Activated T-helper 1 cell treated with Interleukin-2 at 50 U/mL for 16 hours (primary cell): ENCODE results near the gene VRK1.

Source experiments
- DNase-seq: peaks from one replicate; pipeline ENCODE4 v3.0.0-alpha.2; 2020; ENCODE audit warnings: low read depth

The VRK1 gene

GRCh38 chr14:96824283-96824682 lies 27.1 kb downstream of the VRK1 start:
- DNase-seq, result no peak

GRCh38 chr14:96826818-96827217 lies 29.6 kb downstream of the VRK1 start:
- no peak for DNase-seq

DNA sequence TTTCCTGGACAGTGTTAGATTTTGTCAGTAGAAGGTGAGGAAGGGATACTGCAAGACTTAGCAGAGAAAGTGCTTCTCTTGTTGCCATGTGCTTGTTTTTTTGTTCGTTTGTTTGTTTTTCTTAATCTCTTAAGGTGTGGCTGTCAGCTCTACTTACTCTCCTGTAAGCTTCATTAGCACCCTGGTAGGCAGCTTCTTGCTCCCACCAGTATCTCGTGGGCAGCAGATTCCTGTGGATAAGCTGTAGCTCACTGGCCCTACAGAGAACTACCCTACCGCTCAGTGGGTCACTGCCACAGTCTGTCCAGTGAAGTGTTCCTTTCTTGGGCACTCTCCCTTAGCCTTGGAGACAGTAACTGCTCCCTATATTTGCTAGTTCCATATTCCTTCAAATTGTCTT lies 30.1 kb downstream of the VRK1 start:
- DNase-seq, result no peak

GRCh38 chr14:96829791-96830190 lies 32.6 kb downstream of the VRK1 start:
- no peak for DNase-seq

DNA sequence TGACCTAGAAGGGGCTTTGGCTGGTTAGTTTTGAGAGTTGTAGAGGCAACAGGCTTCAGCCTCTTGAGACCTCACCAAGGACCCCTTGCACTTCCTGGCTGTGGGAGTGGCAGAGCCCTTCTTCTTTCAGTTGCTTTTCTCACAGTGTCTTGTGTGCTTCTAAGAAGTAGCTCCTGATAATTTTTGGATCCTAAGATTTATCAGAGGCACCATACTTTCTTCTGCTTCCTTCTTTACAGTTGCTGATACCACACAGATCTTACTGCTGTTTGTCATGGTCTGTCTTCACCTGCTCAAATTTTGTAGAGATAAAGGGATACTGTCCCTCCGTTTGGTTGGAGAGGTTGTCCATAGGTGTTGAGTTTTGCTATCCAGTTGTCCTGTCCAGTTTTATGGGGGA lies 33.8 kb downstream of the VRK1 start:
- DNase-seq, result no peak

DNA sequence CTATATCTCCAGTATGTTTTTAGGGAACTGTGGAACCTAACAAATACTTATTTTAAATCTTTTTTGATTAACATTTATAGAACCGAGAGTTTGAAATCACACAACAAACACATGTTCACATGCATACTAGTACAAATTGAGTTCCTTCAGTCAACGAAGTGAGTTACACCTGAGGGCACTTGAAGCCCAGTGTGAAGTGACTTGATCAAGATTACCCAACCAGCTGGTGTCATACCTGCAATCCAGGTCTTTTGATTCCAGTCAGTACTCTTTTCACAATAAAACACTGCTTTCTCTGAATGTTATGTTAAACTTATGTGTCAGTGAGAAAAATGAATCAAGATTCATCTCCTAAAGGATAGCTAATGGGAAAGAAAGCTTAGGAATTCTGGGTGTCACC lies 35.2 kb downstream of the VRK1 start:
- DNase-seq, result no peak

- no peak for DNase-seq
Measured at GRCh38 chr14:96838449-96838848, 41.3 kb downstream of the VRK1 start.

DNA sequence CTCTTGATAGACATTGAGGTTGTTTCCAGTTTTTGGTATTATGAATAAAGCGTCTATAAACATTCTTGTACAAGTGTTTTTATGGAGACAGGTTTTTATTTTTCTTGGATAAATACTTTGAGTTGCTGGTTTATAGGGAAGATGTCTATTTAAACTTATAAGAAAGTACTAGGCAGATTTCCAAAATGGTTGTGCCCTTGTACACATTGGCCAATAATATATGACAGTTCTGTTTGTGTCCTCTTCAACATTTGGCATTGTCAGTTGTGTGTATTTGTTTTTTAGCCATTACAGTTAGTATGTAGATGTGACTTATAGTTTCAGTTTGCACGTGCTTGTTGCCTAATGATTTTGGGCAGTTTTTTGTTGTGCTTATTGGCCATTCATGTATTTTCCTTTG lies 42.1 kb downstream of the VRK1 start:
- DNase-seq, result no peak

- DNase-seq, result no peak
Measured at GRCh38 chr14:96843137-96843536, 46.0 kb downstream of the VRK1 start.

- no peak for DNase-seq
Measured at GRCh38 chr14:96844857-96845570, 47.8 kb downstream of the VRK1 start.

DNA sequence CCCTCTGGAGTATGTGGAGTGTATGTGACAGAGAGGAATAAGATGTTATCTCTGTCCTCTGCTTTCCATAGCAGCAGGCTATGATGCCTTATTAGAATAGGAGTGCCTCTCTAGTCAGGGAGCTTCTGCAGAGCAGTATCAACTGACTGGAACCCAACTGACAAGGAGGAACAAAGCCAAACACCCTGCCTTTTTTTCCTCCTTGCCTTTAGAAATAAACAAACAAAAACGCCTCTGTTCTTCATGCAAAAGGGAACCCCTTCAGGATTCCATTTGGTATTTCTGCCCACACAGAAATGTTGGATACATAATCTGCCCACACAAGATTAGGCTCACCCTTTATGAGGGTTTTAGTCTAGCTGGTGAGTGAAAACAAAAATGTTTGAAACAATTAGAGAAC lies 50.3 kb downstream of the VRK1 start:
- no peak for DNase-seq

DNA sequence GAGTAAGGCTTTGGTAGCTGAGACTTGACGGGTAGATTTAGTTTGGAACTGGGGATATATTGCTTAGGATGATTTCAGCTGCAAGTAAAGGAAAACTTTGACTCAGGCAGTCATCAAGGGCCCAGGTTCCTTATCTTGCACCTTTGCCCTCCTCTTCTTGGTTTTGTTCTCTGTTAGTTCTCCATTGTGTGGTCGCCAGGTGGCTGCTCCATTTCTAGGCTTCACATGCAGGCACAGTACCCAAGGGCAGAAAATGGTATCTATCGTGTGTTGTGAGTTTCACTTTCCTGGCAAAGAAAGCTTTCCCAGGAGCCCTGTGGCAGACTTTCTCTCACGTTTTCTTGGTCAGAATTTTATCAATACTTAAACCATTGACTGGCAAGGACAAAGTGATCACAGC lies 50.8 kb downstream of the VRK1 start:
- DNase-seq, result no peak

- DNase-seq, result no peak
Measured at GRCh38 chr14:96849733-96850132, 52.6 kb downstream of the VRK1 start.

DNA sequence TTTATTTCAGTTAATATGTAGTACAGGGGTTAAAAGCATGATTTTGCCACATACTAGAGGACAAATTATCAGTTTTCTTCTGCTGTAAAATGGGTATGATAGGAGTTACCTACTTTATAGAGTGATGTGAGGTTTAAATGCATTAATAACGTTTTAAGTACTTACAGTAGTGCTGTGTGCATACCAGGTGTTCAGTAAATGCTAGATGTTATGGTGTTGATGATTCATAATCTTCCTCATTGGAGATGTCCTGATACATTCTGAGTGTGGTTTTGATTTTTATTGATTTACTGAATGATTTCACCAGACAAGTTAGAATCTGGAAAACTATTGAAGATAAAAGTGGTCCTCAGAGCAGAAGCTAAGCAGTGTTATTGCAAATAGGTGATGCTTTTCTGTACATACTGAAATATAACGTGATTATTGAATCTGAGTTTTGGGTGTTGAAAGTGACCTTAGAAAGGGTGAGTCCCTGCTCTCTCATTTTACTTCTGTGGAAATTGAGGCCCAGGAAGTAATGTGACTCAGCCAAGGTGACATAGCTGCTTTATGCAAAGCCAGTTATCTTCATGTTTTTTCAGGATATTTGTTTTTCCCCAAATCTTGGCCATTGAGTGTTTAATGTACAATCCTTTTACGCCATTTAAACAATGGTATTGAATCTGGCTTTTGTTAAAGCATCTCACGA lies 54.7 kb downstream of the VRK1 start:
- no peak for DNase-seq

DNA sequence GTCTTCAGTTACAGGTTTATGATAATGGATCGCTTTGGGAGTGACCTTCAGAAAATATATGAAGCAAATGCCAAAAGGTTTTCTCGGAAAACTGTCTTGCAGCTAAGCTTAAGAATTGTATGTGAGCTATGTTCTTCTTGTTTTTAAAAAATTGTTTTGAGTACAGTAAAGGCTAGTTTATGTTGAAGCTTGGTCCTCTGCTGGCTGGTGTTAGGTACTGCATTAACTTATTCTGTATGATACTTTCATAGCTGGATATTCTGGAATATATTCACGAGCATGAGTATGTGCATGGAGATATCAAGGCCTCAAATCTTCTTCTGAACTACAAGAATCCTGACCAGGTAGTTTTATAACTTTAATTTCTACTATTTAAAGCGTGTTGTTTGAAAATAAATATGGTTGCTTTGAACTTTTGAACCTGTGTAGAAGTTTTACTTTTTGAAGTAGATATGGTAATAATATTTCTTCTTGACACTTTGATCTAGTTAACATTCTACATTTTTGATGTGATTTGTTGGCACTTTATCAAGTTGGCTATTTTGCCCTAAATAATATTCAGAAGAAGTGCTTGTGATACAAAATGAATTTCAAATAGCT lies 55.7 kb downstream of the VRK1 start:
- no peak for DNase-seq

DNA sequence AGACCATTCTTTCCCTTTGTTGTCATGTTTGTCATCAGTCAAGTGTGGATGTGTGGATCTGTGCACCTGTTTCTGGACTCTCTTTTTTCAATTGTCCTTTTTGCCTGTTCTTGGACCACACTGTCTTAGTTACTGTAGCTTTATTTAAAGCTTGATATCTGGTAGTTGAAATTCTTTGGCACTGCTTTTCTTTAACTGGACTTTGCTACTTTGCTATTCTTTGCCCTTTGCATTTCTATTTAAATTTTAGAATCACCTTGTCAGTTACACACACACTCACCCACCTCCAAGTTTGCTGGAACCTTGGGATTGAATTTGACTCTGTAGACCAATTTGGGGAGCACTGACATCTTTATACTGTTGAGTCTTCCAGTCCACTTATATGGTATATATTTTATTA lies 61.5 kb downstream of the VRK1 start:
- DNase-seq, result no peak

DNA sequence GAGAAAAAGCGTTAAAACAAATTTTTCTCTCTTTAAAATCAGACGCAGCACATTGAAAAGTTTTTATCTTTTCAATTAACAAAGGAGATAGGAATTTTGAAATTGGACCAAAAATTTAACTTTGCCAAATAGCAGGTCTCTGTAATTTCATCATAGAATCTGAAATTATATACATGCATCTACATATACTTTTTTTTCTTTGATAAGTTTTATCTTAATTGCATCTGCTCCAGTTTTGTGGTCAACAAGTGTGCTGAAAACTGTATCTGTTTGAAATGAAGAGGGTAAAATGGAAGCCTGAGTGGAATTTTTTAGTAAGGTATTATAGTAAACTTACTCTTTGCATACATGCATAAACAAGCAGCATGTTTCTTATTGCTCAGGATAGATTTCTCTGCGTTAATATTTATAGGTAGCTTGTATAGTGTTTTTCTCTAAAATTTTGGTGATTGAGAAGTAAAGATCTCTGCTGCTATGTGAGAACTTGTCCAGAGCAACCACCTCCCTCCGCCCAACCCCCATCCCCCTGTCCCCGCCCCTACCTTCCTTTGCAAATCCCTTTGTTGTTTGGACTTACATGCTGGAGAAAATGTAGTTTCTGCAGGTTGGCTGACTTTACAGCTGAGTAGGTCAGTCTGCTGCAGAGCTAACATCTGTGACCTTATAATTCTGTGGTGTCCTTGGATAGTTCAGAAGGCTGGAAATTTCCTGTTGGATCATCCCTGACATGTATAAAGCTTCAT lies 64.6 kb downstream of the VRK1 start:
- no peak for DNase-seq

DNA sequence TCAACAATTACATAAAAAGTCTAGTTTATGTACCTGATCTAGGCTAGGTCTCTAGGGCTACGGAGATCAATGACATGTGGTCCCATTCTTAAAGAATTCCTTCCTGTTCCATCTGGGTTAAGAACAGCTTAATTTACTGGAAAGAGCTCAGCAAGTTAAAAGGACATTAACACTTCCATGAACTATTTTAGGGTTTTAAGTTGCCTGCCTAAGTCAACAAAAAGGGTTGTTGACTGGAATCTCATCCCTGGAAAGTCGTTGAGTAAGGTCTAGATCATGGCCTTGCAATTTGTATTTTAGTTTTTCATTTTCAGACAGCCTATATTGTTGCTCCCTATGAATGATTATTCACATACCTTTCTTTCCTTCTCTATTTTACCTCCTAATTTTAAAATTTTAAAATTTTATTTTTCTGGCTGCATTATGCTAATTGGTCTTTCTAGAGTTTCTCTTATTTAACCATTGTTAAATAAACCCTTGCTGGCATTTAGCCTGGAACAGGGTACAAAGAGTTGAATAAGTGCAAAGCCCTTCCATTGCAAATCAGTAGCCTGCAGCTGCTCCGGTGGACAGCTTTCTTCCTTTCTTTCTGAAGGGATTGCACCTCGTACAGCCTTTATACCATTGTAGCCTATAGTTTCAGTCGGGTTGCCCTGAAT lies 66.3 kb downstream of the VRK1 start:
- no peak for DNase-seq

DNA sequence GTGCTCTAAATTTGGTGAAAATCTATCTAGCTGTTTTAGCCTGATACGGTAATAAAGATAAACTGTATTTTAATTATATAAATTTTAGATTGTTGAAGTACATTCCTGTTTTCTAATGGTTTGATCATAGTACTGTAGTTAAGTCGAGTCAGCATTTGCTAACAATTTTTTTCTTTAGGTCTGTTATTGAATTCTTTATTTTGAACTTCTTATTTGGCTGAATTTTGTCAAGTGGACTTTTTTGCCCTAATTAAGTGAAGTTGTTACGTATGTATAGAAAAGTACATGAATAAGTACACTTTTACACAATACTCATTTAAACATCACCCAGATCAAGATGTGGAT lies 66.8 kb downstream of the VRK1 start:
- no peak for DNase-seq

- no peak for DNase-seq
Measured at GRCh38 chr14:96867634-96868033, 70.5 kb downstream of the VRK1 start.

GRCh38 chr14:96874127-96874526 lies 76.9 kb downstream of the VRK1 start:
- no peak for DNase-seq

DNA sequence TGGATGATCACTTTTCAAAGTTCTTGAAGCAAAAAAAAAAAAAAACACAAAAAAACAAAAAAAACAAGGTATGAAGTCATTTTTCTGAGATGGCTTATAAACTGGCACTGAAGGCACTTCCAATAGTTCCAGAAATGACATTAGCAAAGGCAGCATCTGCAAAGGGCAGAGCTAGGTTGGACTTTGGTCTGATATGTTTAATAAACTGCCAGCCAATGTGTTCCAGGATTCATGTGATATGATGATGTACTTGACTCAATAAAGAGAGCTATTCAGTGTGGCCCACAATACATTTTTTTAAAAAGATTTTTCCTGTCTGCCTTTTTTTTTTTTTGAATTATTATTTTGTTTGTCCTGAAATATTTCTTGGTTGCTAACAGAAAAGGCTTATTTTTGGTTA lies 79.6 kb downstream of the VRK1 start:
- no peak for DNase-seq

DNA sequence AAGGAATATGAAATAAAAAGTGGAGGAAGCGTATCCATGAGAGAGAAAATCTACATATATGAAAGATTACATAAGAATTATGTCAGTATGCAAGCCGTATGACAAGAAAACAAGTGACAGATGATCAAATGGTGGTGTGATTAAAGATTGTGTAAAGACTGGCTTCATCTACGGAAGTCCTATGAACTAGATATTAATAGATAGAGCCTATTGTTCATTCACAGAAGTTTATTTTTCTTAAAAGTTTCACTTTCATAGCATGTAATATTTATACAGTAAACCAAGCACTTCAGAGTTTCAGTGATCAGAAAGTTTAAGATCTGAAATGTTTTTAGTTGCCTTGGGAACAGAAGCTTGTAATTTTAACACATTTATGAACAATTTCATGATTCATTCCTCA lies 84.5 kb downstream of the VRK1 start:
- DNase-seq, result no peak
